Endothelial cell of umbilical vein (primary cell): ENCODE data around the gene FAM24A. TPM values are rescaled to one million over a fixed set of nuclear protein-coding genes. Genes with fewer than 3 reads are reported as not detected.

Experiments used
- BruUV-seq: library from RNA; stranded (reverse); fragments of 400-500 nt; replicated peaks from 2 replicates; lab custom pipeline; 2021; lab: Mats Ljungman, UMichigan
- CTCF ChIA-PET: fragments of 300-600, 350-600 bp; sonication (Branson Sonifier 250); formaldehyde crosslinking; loops from one replicate; lab custom pipeline; 2021; ENCODE audit warnings: antibody characterized with exemption, inconsistent platforms; lab: Charles Lee
- POLR2A ChIA-PET: fragments of 300-600, 350-600 bp; sonication (Branson Sonifier 250); formaldehyde crosslinking; loops from one replicate; lab custom pipeline; 2021; ENCODE audit warnings: antibody characterized with exemption, inconsistent platforms; lab: Charles Lee
- DNase-seq: peaks from one replicate; pipeline ENCODE4 v3.0.0-alpha.2; 2011; ENCODE audit warnings: low read depth, low spot score
- FAIRE-seq: peaks from 2 replicates; lab custom pipeline; 2011; peaks lifted over from hg19 to GRCh38; lab: Jason Lieb, UNC
- H2AFZ ChIP-seq: 2 replicates; pipeline ENCODE4 v1.6.0; 2012; ENCODE audit warnings: low read depth, low read length, control low read depth, inconsistent platforms
- H3K27ac ChIP-seq: 2 replicates; pipeline ENCODE4 v1.5.1; 2011; ENCODE audit warnings: low read depth, mild to moderate bottlenecking, control low read depth, low read length, moderate library complexity; ENCODE audit not compliant: insufficient read depth
- H3K27me3 ChIP-seq, 2 experiments: 2 replicates each; pipeline versions ENCODE4 v1.6.0 to v1.6.1; 2011; ENCODE audit warnings: low read length in 2 of 2, mixed read lengths in 1 of 2; ENCODE audit not compliant: control insufficient read depth in 2 of 2, insufficient read depth in 2 of 2
- H3K36me3 ChIP-seq, 2 experiments: 2 replicates in 1 of 2; 3 replicates in 1 of 2; pipeline ENCODE4 v1.5.1; 2011; ENCODE audit warnings: low read length in 2 of 2, mild to moderate bottlenecking in 1 of 2, moderate library complexity in 1 of 2; ENCODE audit not compliant: control insufficient read depth in 2 of 2, insufficient read depth in 2 of 2; ENCODE audit errors: extremely low read depth in 1 of 2
- H3K4me1 ChIP-seq: 3 replicates; pipeline ENCODE4 v1.5.1; 2011; ENCODE audit warnings: mild to moderate bottlenecking, low read length; ENCODE audit not compliant: control insufficient read depth, insufficient read depth; ENCODE audit errors: extremely low read depth
- H3K4me2 ChIP-seq: 2 replicates; pipeline ENCODE4 v1.6.1; 2011; ENCODE audit warnings: low read length, control low read depth, mixed read lengths; ENCODE audit not compliant: insufficient read depth
- H3K4me3 ChIP-seq, 3 experiments: fragments of 200-600 bp in 1 of 3; sonication (generic), shearing (Covaris generic) in 1 of 3; replicated peaks in 1 of 3; 2 replicates each; pipeline ENCODE4 v1.5.1; 2011 to 2016; ENCODE audit warnings: control low read depth in 3 of 3, low read length in 3 of 3, mild to moderate bottlenecking in 2 of 3, inconsistent platforms in 1 of 3, low read depth in 1 of 3, moderate library complexity in 1 of 3; ENCODE audit not compliant: insufficient read depth in 1 of 3
- H3K79me2 ChIP-seq: 2 replicates; pipeline ENCODE4 v1.6.0; 2012; ENCODE audit warnings: low read length, inconsistent platforms; ENCODE audit not compliant: control insufficient read depth, insufficient read depth
- H3K9ac ChIP-seq: replicated peaks from 2 replicates; pipeline ENCODE3; 2011; ENCODE audit warnings: low read length, control low read depth; ENCODE audit not compliant: insufficient read depth; ENCODE audit errors: extremely low read depth
- H3K9me1 ChIP-seq: replicated peaks from 3 replicates; pipeline ENCODE4 v1.6.0; 2011; ENCODE audit warnings: mild to moderate bottlenecking, low read length; ENCODE audit not compliant: control insufficient read depth, insufficient read depth; ENCODE audit errors: extremely low read depth
- H3K9me3 ChIP-seq: replicated peaks from 2 replicates; pipeline ENCODE4 v1.5.1; 2012; ENCODE audit warnings: low read length, inconsistent platforms; ENCODE audit not compliant: control insufficient read depth, insufficient read depth
- H4K20me1 ChIP-seq: replicated peaks from 2 replicates; pipeline ENCODE3; 2011; ENCODE audit warnings: mild to moderate bottlenecking, low read length; ENCODE audit not compliant: control insufficient read depth, insufficient read depth; ENCODE audit errors: extremely low read depth
- EZH2 ChIP-seq: IDR thresholded peaks from 2 replicates; pipeline ENCODE4 v1.6.1; 2012; ENCODE audit warnings: borderline replicate concordance, low read depth, mild to moderate bottlenecking, moderate library complexity, low read length, inconsistent platforms; ENCODE audit not compliant: severe bottlenecking
- FOS ChIP-seq: IDR thresholded peaks from 2 replicates; pipeline ENCODE4 v1.6.1; 2011; ENCODE audit warnings: mild to moderate bottlenecking, low read length, moderate library complexity, borderline replicate concordance; ENCODE audit not compliant: insufficient read depth
- GATA2 ChIP-seq: IDR thresholded peaks from 2 replicates; pipeline ENCODE4 v1.7.0; 2011; ENCODE audit warnings: low read depth, mild to moderate bottlenecking, moderate library complexity, mixed read lengths, low read length; ENCODE audit not compliant: insufficient read length, insufficient read depth
- JUN ChIP-seq: IDR thresholded peaks from 2 replicates; pipeline ENCODE4 v1.6.1; 2011; ENCODE audit warnings: borderline replicate concordance, low read depth; ENCODE audit not compliant: insufficient read length, insufficient read depth
- MYC ChIP-seq: IDR thresholded peaks from one replicate; pipeline ENCODE4 v1.6.1; 2011; ENCODE audit warnings: mild to moderate bottlenecking, low read depth, low read length
- POLR2A ChIP-seq: IDR thresholded peaks from 2 replicates; pipeline ENCODE4 v1.6.1; 2012; ENCODE audit warnings: low read depth, mild to moderate bottlenecking, control low read depth, low read length
- POLR2AphosphoS5 ChIP-seq: IDR thresholded peaks from 2 replicates; pipeline ENCODE4 v1.6.1; 2012; ENCODE audit warnings: low read depth, mild to moderate bottlenecking, control low read depth, low read length, moderate library complexity; ENCODE audit not compliant: insufficient read depth
- dilution Hi-C: fragments of 300-500 bp; cut with MboI; formaldehyde crosslinking; loops from one replicate; pipeline ENCODE4 v1.15.0; 2019; ENCODE audit warnings: low sequenced_read_pairs; ENCODE audit not compliant: extremely low pct_ligation_motif_present
- intact Hi-C: fragments of 100-400 bp; cut with micrococcal nuclease; formaldehyde crosslinking; loops from one replicate; pipeline ENCODE4 v1.10.0; 2022
- polyA plus RNA-seq, 4 experiments: library from polyadenylated mRNA; depleted of rRNA in 3 of 4; stranded (reverse) in 3 of 4; unstranded in 1 of 4; fragments of >200 nt; gene quantifications; 2 replicates each; pipeline versions ENCODE4 v1.2.1 to v1.2.3, GENCODE V29; 2011 to 2012; ENCODE audit warnings: missing spikeins in 1 of 4
- total RNA-seq: library from RNA; stranded (reverse); gene quantifications from 2 replicates; pipeline ENCODE4 v1.2.3, GENCODE V29; 2021
- TF ChIP-seq, protein P1 (sequence below): IDR thresholded peaks from 2 replicates; pipeline ENCODE4 v1.6.1; 2011; ENCODE audit not compliant: insufficient read depth, insufficient read length
- TF ChIP-seq, protein P2 (sequence below), 2 donors: IDR thresholded peaks; 1 replicate in 1 of 2; 2 replicates in 1 of 2; pipeline ENCODE4 v1.5.1; 2011; ENCODE audit warnings: low read length in 2 of 2, mild to moderate bottlenecking in 2 of 2, moderate library complexity in 2 of 2, control low read depth in 1 of 2, inconsistent platforms in 1 of 2, low read depth in 1 of 2; ENCODE audit not compliant: insufficient read depth in 1 of 2; ENCODE audit errors: extremely low read depth in 1 of 2

The FAM24A gene
- total and polyA plus RNA-seq, 2 donors (not counting 3 experiments of a cell fraction or from before 2014, with no cell fraction given) = not detected

DNA sequence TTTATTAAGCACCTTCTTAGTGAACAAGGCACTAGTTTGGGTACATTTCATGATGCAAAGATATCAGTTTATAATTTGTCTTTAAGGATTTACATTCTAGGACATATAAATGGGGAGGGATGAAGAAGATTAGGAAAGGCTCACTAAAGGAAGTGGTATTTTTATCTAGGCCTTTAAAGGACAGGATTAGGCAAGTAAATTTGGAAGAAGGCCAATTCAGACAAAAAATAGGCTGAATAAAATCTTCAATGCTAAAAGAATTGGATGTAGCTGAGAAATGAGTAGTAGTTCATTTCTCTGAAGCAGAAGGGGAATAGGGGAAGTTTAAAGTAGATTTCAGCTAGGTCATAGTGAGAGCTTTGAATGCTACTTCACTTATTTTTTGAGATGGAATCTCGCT is 26.2 kb upstream of the FAM24A start:
- TF ChIP-seq FOS (no peak), GATA2 (no peak), POLR2A (no peak), EZH2 (no peak), MYC (no peak), JUN (no peak), POLR2AphosphoS5 (no peak)
- TF ChIP-seq, protein P1, sequence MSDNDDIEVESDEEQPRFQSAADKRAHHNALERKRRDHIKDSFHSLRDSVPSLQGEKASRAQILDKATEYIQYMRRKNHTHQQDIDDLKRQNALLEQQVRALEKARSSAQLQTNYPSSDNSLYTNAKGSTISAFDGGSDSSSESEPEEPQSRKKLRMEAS = no peak
- TF ChIP-seq, protein P2, sequence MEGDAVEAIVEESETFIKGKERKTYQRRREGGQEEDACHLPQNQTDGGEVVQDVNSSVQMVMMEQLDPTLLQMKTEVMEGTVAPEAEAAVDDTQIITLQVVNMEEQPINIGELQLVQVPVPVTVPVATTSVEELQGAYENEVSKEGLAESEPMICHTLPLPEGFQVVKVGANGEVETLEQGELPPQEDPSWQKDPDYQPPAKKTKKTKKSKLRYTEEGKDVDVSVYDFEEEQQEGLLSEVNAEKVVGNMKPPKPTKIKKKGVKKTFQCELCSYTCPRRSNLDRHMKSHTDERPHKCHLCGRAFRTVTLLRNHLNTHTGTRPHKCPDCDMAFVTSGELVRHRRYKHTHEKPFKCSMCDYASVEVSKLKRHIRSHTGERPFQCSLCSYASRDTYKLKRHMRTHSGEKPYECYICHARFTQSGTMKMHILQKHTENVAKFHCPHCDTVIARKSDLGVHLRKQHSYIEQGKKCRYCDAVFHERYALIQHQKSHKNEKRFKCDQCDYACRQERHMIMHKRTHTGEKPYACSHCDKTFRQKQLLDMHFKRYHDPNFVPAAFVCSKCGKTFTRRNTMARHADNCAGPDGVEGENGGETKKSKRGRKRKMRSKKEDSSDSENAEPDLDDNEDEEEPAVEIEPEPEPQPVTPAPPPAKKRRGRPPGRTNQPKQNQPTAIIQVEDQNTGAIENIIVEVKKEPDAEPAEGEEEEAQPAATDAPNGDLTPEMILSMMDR (IDR thresholded peaks at IDR 0.05; ENCODE audit: extremely low read depth in 1 of 2, insufficient read depth in 1 of 2, low read depth in 1 of 2, low read length in 2 of 2) = no peak
- no peaks in the 10 kb centered on the region for H3K36me3 ChIP-seq
- no peak overlapping the region for H3K9ac ChIP-seq
- peaks cover 3% of the 10 kb centered on the region for H3K79me2 ChIP-seq
- intact Hi-C loops (loop anchor here (2.0 kb wide), 1 partner anchor 29 kb away; no protein-coding TSS in a partner anchor), dilution Hi-C loops (no loop called here)
- no peak overlapping the region for H3K4me3 ChIP-seq
- no peak for DNase-seq
- no peak overlapping the region for H3K4me2 ChIP-seq
- H2AFZ ChIP-seq = no peak overlapping the region
- ChIA-PET CTCF (no interaction called here), POLR2A (no interaction called here)
- H3K27me3 ChIP-seq = no peaks in the 10 kb centered on the region
- H3K9me1 ChIP-seq = no peaks in the 10 kb centered on the region
- no peaks in the 10 kb centered on the region for H4K20me1 ChIP-seq
- H3K9me3 ChIP-seq = no peaks in the 10 kb centered on the region
- no peak overlapping the region for H3K27ac ChIP-seq
- BruUV-seq = no TSS peak
- FAIRE-seq = no peak
- H3K4me1 ChIP-seq = peaks cover 6% of the 10 kb centered on the region
